ENCODE results near the gene HYAL3. TPM values are rescaled to one million over a fixed set of nuclear protein-coding genes. Genes with fewer than 3 reads are reported as not detected.

Gene HYAL3
- total and polyA plus RNA-seq, 8 donors: 0.46 to 2.1 (median 0.77) TPM

GRCh38 chr3:50336452-50337174 is 37.4 kb upstream of the HYAL3 start:
- FAIRE-seq: no peak

GRCh38 chr3:50334339-50335075 is 35.3 kb upstream of the HYAL3 start:
- DNase-seq (no peak), FAIRE-seq (no peak), ATAC-seq (no peak)
- H3K4me3 ChIP-seq: peak overlapping the region in 1 of 4 donors; percentile 72
- H3K27ac ChIP-seq: peak overlapping the region in 2 of 4 donors; percentile 1 to 95
- intact Hi-C loops (cut with DNase I): no loop called here
- WGBS, 2 donors: 61 to 63% methylated on average over 5 of the region's 5 CpGs
- no peaks in the 10 kb centered on the region for H3K27me3 ChIP-seq
- TF ChIP-seq CTCF (IDR thresholded peaks at IDR 0.05): no peak
- H3K36me3 ChIP-seq: peaks cover 8 to 27% (median 20%) of the 10 kb centered on the region in 3 donors
- H3K9me3 ChIP-seq: no peaks in the 10 kb centered on the region
- H3K4me1 ChIP-seq: peaks cover 10 to 42% (median 28%) of the 10 kb centered on the region in 3 donors

More at GRCh38 chr3:50336452-50337174, 37.4 kb upstream of the HYAL3 start:
- ATAC-seq (peak; percentile 2 to 43 (median 6)), DNase-seq (peak in 1 of 6 donors; percentile 85)
- intact Hi-C loops (cut with DNase I): no loop called here
- no peak for TF ChIP-seq CTCF (IDR thresholded peaks at IDR 0.05)
- Histone ChIP-seq H3K27ac (peak overlapping the region; percentile 90 to 97 (median 96)), H3K4me1 (peaks cover 10 to 42% (median 28%) of the 10 kb centered on the region in 3 donors), H3K36me3 (peaks cover 0 to 9% (median 1%) of the 10 kb centered on the region in 3 donors), H3K9me3 (no peaks in the 10 kb centered on the region), H3K27me3 (no peaks in the 10 kb centered on the region), H3K4me3 (peak overlapping the region; percentile 39 to 98 (median 84))
- whole genome bisulfite sequencing, 2 donors: 1% methylated on average over 31 of the region's 31 CpGs

- peak in 1 of 6 donors; percentile 25 for DNase-seq
- intact Hi-C loops (cut with DNase I): no loop called here
- Histone ChIP-seq H3K9me3 (no peaks in the 10 kb centered on the region), H3K4me3 (no peak overlapping the region), H3K27ac (peak overlapping the region in 3 of 4 donors; percentile 1 to 52 (median 3)), H3K36me3 (peaks cover 8 to 27% (median 22%) of the 10 kb centered on the region in 3 donors), H3K4me1 (peaks cover 10 to 44% (median 28%) of the 10 kb centered on the region in 3 donors), H3K27me3 (no peaks in the 10 kb centered on the region)
- ATAC-seq: no peak
- 62 to 68% methylated on average over 12 of the region's 12 CpGs for WGBS, 2 donors
- no peak for TF ChIP-seq CTCF (IDR thresholded peaks at IDR 0.05)
- FAIRE-seq: no peak
These were observed 34.6 kb upstream of the HYAL3 start for GRCh38 chr3:50333744-50334328.

GRCh38 chr3:50331364-50331907 is 32.2 kb upstream of the HYAL3 start:
- ATAC-seq (no peak), FAIRE-seq (no peak), DNase-seq (peak in 2 of 6 donors; percentile 27 to 68)
- Histone ChIP-seq H3K9me3 (no peaks in the 10 kb centered on the region), H3K4me3 (no peak overlapping the region), H3K27ac (no peak overlapping the region), H3K27me3 (no peaks in the 10 kb centered on the region), H3K4me1 (peaks cover 18 to 47% (median 24%) of the 10 kb centered on the region in 3 donors), H3K36me3 (peaks cover 8 to 27% (median 22%) of the 10 kb centered on the region in 3 donors)
- 93 to 95% methylated on average over 19 of the region's 19 CpGs for whole genome bisulfite sequencing, 2 donors
- no peak for TF ChIP-seq CTCF (IDR thresholded peaks at IDR 0.05)
- intact Hi-C loops (cut with DNase I): no loop called here

Data from pancreas (tissue), 10 donors.